ENCODE results near the gene KIF2C. TPM values are rescaled to one million over a fixed set of nuclear protein-coding genes. Genes with fewer than 3 reads are reported as not detected.

Gene KIF2C
- total RNA-seq, 1 donor from 2014 or later: 3.2 TPM

- no peak overlapping the region for H3K4me3 Mint-ChIP-seq (ENCODE audit: unreplicated experiment)
- peak overlapping the region; percentile 75 for H3K27ac Mint-ChIP-seq (ENCODE audit: unreplicated experiment)
- FAIRE-seq: no peak
Measured at GRCh38 chr1:44724955-44725698, 14.5 kb upstream of the KIF2C start.

GRCh38 chr1:44730741-44731512, 8.7 kb upstream of the KIF2C start, which contains the start of gene RNU5D-1:
Gene RNU5D-1 (minus strand): TSS chr1:44731170.
- H3K27me3 ChIP-seq (ENCODE audit: insufficient read depth, low read length): no peaks in the 10 kb centered on the region
- H3K4me3 Mint-ChIP-seq (ENCODE audit: unreplicated experiment): peak within 1 kb of the TSS; percentile 10
- FAIRE-seq: peak; percentile 17
- H3K9ac ChIP-seq (ENCODE audit: low read length): peak within 1 kb of the TSS; percentile 89
- peaks cover 4% of the 10 kb centered on the region for H3K9me3 Mint-ChIP-seq (ENCODE audit: unreplicated experiment)
- H3K36me3 ChIP-seq (ENCODE audit: insufficient read depth, low read length): no peaks in the 10 kb centered on the region
- no peaks in the 10 kb centered on the region for H3K36me3 Mint-ChIP-seq (ENCODE audit: low read depth, unreplicated experiment)
- DNase-seq (ENCODE audit: low read depth): peak; percentile 98
- peaks cover 11% of the 10 kb centered on the region for H3K4me1 ChIP-seq (ENCODE audit: insufficient read depth, low read length)
- no peaks in the 10 kb centered on the region for H3K79me2 ChIP-seq (ENCODE audit: insufficient read depth, low read length)
- TF ChIP-seq CTCF (IDR thresholded peaks at IDR 0.05; ENCODE audit: insufficient read depth, low read depth, low read length) (peak; percentile 98), EZH2 (IDR thresholded peaks at IDR 0.05; ENCODE audit: insufficient read depth, low read length) (no peak)
- H4K20me1 ChIP-seq (ENCODE audit: insufficient read depth, low read length): no peaks in the 10 kb centered on the region
- H3K4me1 Mint-ChIP-seq (ENCODE audit: low read depth, unreplicated experiment): peaks cover 8% of the 10 kb centered on the region
- H3K4me3 ChIP-seq (ENCODE audit: insufficient read depth, low read depth, low read length): peak within 1 kb of the TSS; percentile 31
- H3K27me3 Mint-ChIP-seq (ENCODE audit: low read depth, unreplicated experiment): no peaks in the 10 kb centered on the region
- H3K27ac Mint-ChIP-seq (ENCODE audit: unreplicated experiment): peak within 1 kb of the TSS; percentile 99
- H2AFZ ChIP-seq (ENCODE audit: low read depth, low read length): peak within 1 kb of the TSS; percentile 65
- H3K4me2 ChIP-seq (ENCODE audit: low read length): peak within 1 kb of the TSS; percentile 69
- no peaks in the 10 kb centered on the region for H3K9me3 ChIP-seq (ENCODE audit: insufficient read depth, low read depth, low read length)
- peak within 1 kb of the TSS; percentile 100 for H3K27ac ChIP-seq (ENCODE audit: low read depth, low read length)

More at GRCh38 chr1:44724955-44725698, 14.5 kb upstream of the KIF2C start:
- no peak overlapping the region for H2AFZ ChIP-seq (ENCODE audit: low read depth, low read length)
- no peak overlapping the region for H3K9ac ChIP-seq (ENCODE audit: low read length)
- H3K9me3 ChIP-seq (ENCODE audit: insufficient read depth, low read depth, low read length): no peaks in the 10 kb centered on the region
- H3K9me3 Mint-ChIP-seq (ENCODE audit: unreplicated experiment): peaks cover 4% of the 10 kb centered on the region
- H3K27ac ChIP-seq (ENCODE audit: low read depth, low read length): no peak overlapping the region
- H3K79me2 ChIP-seq (ENCODE audit: insufficient read depth, low read length): no peaks in the 10 kb centered on the region
- peaks cover 4% of the 10 kb centered on the region for H3K4me1 Mint-ChIP-seq (ENCODE audit: low read depth, unreplicated experiment)
- no peak for DNase-seq (ENCODE audit: low read depth)
- H3K36me3 ChIP-seq (ENCODE audit: insufficient read depth, low read length): no peaks in the 10 kb centered on the region
- H3K27me3 Mint-ChIP-seq (ENCODE audit: low read depth, unreplicated experiment): no peaks in the 10 kb centered on the region
- H3K4me1 ChIP-seq (ENCODE audit: insufficient read depth, low read length): no peaks in the 10 kb centered on the region
- TF ChIP-seq EZH2 (IDR thresholded peaks at IDR 0.05; ENCODE audit: insufficient read depth, low read length) (no peak), CTCF (IDR thresholded peaks at IDR 0.05; ENCODE audit: insufficient read depth, low read depth, low read length) (no peak)
- no peaks in the 10 kb centered on the region for H3K27me3 ChIP-seq (ENCODE audit: insufficient read depth, low read length)
- no peaks in the 10 kb centered on the region for H3K36me3 Mint-ChIP-seq (ENCODE audit: low read depth, unreplicated experiment)
- no peak overlapping the region for H3K4me3 ChIP-seq (ENCODE audit: insufficient read depth, low read depth, low read length)
- H4K20me1 ChIP-seq (ENCODE audit: insufficient read depth, low read length): no peaks in the 10 kb centered on the region
- no peak overlapping the region for H3K4me2 ChIP-seq (ENCODE audit: low read length)

Data from astrocyte (in vitro differentiated cells and primary cell).